Endothelial cell of umbilical vein (primary cell): ENCODE measurements around the gene XRCC4. TPM values are rescaled to one million over a fixed set of nuclear protein-coding genes. Genes with fewer than 3 reads are reported as not detected.

ENCODE experiments used
- BruUV-seq: library from RNA; stranded (reverse); fragments of 400-500 nt; replicated peaks from 2 replicates; lab custom pipeline; 2021; lab: Mats Ljungman, UMichigan
- CTCF ChIA-PET: fragments of 300-600, 350-600 bp; sonication (Branson Sonifier 250); formaldehyde crosslinking; loops from one replicate; lab custom pipeline; 2021; ENCODE audit warnings: antibody characterized with exemption, inconsistent platforms; lab: Charles Lee
- POLR2A ChIA-PET: fragments of 300-600, 350-600 bp; sonication (Branson Sonifier 250); formaldehyde crosslinking; loops from one replicate; lab custom pipeline; 2021; ENCODE audit warnings: antibody characterized with exemption, inconsistent platforms; lab: Charles Lee
- DNase-seq: peaks from one replicate; pipeline ENCODE4 v3.0.0-alpha.2; 2011; ENCODE audit warnings: low read depth, low spot score
- FAIRE-seq: peaks from 2 replicates; lab custom pipeline; 2011; peaks lifted over from hg19 to GRCh38; lab: Jason Lieb, UNC
- H2AFZ ChIP-seq: 2 replicates; pipeline ENCODE4 v1.6.0; 2012; ENCODE audit warnings: low read depth, low read length, control low read depth, inconsistent platforms
- H3K27ac ChIP-seq: 2 replicates; pipeline ENCODE4 v1.5.1; 2011; ENCODE audit warnings: low read depth, mild to moderate bottlenecking, control low read depth, low read length, moderate library complexity; ENCODE audit not compliant: insufficient read depth
- H3K27me3 ChIP-seq, 2 experiments: 2 replicates each; pipeline versions ENCODE4 v1.6.0 to v1.6.1; 2011; ENCODE audit warnings: low read length in 2 of 2, mixed read lengths in 1 of 2; ENCODE audit not compliant: control insufficient read depth in 2 of 2, insufficient read depth in 2 of 2
- H3K36me3 ChIP-seq, 2 experiments: 2 replicates in 1 of 2; 3 replicates in 1 of 2; pipeline ENCODE4 v1.5.1; 2011; ENCODE audit warnings: low read length in 2 of 2, mild to moderate bottlenecking in 1 of 2, moderate library complexity in 1 of 2; ENCODE audit not compliant: control insufficient read depth in 2 of 2, insufficient read depth in 2 of 2; ENCODE audit errors: extremely low read depth in 1 of 2
- H3K4me1 ChIP-seq: 3 replicates; pipeline ENCODE4 v1.5.1; 2011; ENCODE audit warnings: mild to moderate bottlenecking, low read length; ENCODE audit not compliant: control insufficient read depth, insufficient read depth; ENCODE audit errors: extremely low read depth
- H3K4me2 ChIP-seq: 2 replicates; pipeline ENCODE4 v1.6.1; 2011; ENCODE audit warnings: low read length, control low read depth, mixed read lengths; ENCODE audit not compliant: insufficient read depth
- H3K4me3 ChIP-seq, 3 experiments: fragments of 200-600 bp in 1 of 3; sonication (generic), shearing (Covaris generic) in 1 of 3; replicated peaks in 1 of 3; 2 replicates each; pipeline ENCODE4 v1.5.1; 2011 to 2016; ENCODE audit warnings: control low read depth in 3 of 3, low read length in 3 of 3, mild to moderate bottlenecking in 2 of 3, inconsistent platforms in 1 of 3, low read depth in 1 of 3, moderate library complexity in 1 of 3; ENCODE audit not compliant: insufficient read depth in 1 of 3
- H3K79me2 ChIP-seq: 2 replicates; pipeline ENCODE4 v1.6.0; 2012; ENCODE audit warnings: low read length, inconsistent platforms; ENCODE audit not compliant: control insufficient read depth, insufficient read depth
- H3K9ac ChIP-seq: replicated peaks from 2 replicates; pipeline ENCODE3; 2011; ENCODE audit warnings: low read length, control low read depth; ENCODE audit not compliant: insufficient read depth; ENCODE audit errors: extremely low read depth
- H3K9me1 ChIP-seq: replicated peaks from 3 replicates; pipeline ENCODE4 v1.6.0; 2011; ENCODE audit warnings: mild to moderate bottlenecking, low read length; ENCODE audit not compliant: control insufficient read depth, insufficient read depth; ENCODE audit errors: extremely low read depth
- H3K9me3 ChIP-seq: replicated peaks from 2 replicates; pipeline ENCODE4 v1.5.1; 2012; ENCODE audit warnings: low read length, inconsistent platforms; ENCODE audit not compliant: control insufficient read depth, insufficient read depth
- H4K20me1 ChIP-seq: replicated peaks from 2 replicates; pipeline ENCODE3; 2011; ENCODE audit warnings: mild to moderate bottlenecking, low read length; ENCODE audit not compliant: control insufficient read depth, insufficient read depth; ENCODE audit errors: extremely low read depth
- EZH2 ChIP-seq: IDR thresholded peaks from 2 replicates; pipeline ENCODE4 v1.6.1; 2012; ENCODE audit warnings: borderline replicate concordance, low read depth, mild to moderate bottlenecking, moderate library complexity, low read length, inconsistent platforms; ENCODE audit not compliant: severe bottlenecking
- FOS ChIP-seq: IDR thresholded peaks from 2 replicates; pipeline ENCODE4 v1.6.1; 2011; ENCODE audit warnings: mild to moderate bottlenecking, low read length, moderate library complexity, borderline replicate concordance; ENCODE audit not compliant: insufficient read depth
- GATA2 ChIP-seq: IDR thresholded peaks from 2 replicates; pipeline ENCODE4 v1.7.0; 2011; ENCODE audit warnings: low read depth, mild to moderate bottlenecking, moderate library complexity, mixed read lengths, low read length; ENCODE audit not compliant: insufficient read length, insufficient read depth
- JUN ChIP-seq: IDR thresholded peaks from 2 replicates; pipeline ENCODE4 v1.6.1; 2011; ENCODE audit warnings: borderline replicate concordance, low read depth; ENCODE audit not compliant: insufficient read length, insufficient read depth
- MYC ChIP-seq: IDR thresholded peaks from one replicate; pipeline ENCODE4 v1.6.1; 2011; ENCODE audit warnings: mild to moderate bottlenecking, low read depth, low read length
- POLR2A ChIP-seq: IDR thresholded peaks from 2 replicates; pipeline ENCODE4 v1.6.1; 2012; ENCODE audit warnings: low read depth, mild to moderate bottlenecking, control low read depth, low read length
- POLR2AphosphoS5 ChIP-seq: IDR thresholded peaks from 2 replicates; pipeline ENCODE4 v1.6.1; 2012; ENCODE audit warnings: low read depth, mild to moderate bottlenecking, control low read depth, low read length, moderate library complexity; ENCODE audit not compliant: insufficient read depth
- dilution Hi-C: fragments of 300-500 bp; cut with MboI; formaldehyde crosslinking; loops from one replicate; pipeline ENCODE4 v1.15.0; 2019; ENCODE audit warnings: low sequenced_read_pairs; ENCODE audit not compliant: extremely low pct_ligation_motif_present
- intact Hi-C: fragments of 100-400 bp; cut with micrococcal nuclease; formaldehyde crosslinking; loops from one replicate; pipeline ENCODE4 v1.10.0; 2022
- polyA plus RNA-seq, 4 experiments: library from polyadenylated mRNA; depleted of rRNA in 3 of 4; stranded (reverse) in 3 of 4; unstranded in 1 of 4; fragments of >200 nt; gene quantifications; 2 replicates each; pipeline versions ENCODE4 v1.2.1 to v1.2.3, GENCODE V29; 2011 to 2012; ENCODE audit warnings: missing spikeins in 1 of 4
- total RNA-seq: library from RNA; stranded (reverse); gene quantifications from 2 replicates; pipeline ENCODE4 v1.2.3, GENCODE V29; 2021
- TF ChIP-seq, protein P1 (sequence below), 2 donors: IDR thresholded peaks; 1 replicate in 1 of 2; 2 replicates in 1 of 2; pipeline ENCODE4 v1.5.1; 2011; ENCODE audit warnings: low read length in 2 of 2, mild to moderate bottlenecking in 2 of 2, moderate library complexity in 2 of 2, control low read depth in 1 of 2, inconsistent platforms in 1 of 2, low read depth in 1 of 2; ENCODE audit not compliant: insufficient read depth in 1 of 2; ENCODE audit errors: extremely low read depth in 1 of 2
- TF ChIP-seq, protein P2 (sequence below): IDR thresholded peaks from 2 replicates; pipeline ENCODE4 v1.6.1; 2011; ENCODE audit not compliant: insufficient read depth, insufficient read length

Gene XRCC4
- total and polyA plus RNA-seq, 2 donors (not counting 3 experiments of a cell fraction or from before 2014, with no cell fraction given), result 1.3 to 7.7 TPM

DNA sequence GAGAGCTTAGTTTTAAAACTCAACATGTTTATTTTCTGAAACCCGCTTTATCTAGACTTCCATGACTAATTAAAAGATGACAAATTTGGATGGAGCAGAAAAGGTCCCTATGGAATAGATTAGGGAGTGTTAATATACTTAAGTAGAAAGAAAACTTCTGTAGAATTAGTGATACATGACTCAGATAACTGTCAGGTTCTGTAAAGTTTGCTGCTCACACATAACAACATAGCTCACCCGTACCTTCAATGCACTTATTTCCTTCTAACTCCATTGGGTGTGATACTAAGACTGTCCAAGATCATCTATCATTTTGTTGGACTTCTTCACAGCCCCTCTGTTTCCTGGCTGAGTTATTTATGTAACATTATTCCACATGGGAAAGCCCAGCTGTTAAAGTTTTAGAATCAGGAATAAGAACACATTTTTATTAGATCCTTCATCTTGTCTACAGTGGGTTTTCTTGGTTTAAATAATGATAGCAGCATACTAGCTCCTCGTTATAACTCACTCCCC lies 27.9 kb upstream of the XRCC4 start:
- Histone ChIP-seq H3K9ac (no peak overlapping the region), H3K4me2 (no peak overlapping the region), H3K4me3 (no peak overlapping the region), H3K4me1 (no peaks in the 10 kb centered on the region), H3K9me1 (no peaks in the 10 kb centered on the region), H3K27me3 (no peaks in the 10 kb centered on the region), H3K36me3 (no peaks in the 10 kb centered on the region), H4K20me1 (no peaks in the 10 kb centered on the region), H2AFZ (no peak overlapping the region), H3K79me2 (no peaks in the 10 kb centered on the region), H3K9me3 (no peaks in the 10 kb centered on the region), H3K27ac (no peak overlapping the region)
- DNase-seq (no peak), FAIRE-seq (no peak)
- CTCF ChIA-PET, result interaction anchor here (1.4 to 1.8 kb wide), 2 partner anchors 10 to 424 kb away, joined by 3 to 8 read pairs; no protein-coding TSS in a partner anchor
- POLR2A ChIA-PET, result no interaction called here
- intact Hi-C loops (no loop called here), dilution Hi-C loops (no loop called here)
- TF ChIP-seq POLR2A (no peak), POLR2AphosphoS5 (no peak)
- TF ChIP-seq, protein P1, sequence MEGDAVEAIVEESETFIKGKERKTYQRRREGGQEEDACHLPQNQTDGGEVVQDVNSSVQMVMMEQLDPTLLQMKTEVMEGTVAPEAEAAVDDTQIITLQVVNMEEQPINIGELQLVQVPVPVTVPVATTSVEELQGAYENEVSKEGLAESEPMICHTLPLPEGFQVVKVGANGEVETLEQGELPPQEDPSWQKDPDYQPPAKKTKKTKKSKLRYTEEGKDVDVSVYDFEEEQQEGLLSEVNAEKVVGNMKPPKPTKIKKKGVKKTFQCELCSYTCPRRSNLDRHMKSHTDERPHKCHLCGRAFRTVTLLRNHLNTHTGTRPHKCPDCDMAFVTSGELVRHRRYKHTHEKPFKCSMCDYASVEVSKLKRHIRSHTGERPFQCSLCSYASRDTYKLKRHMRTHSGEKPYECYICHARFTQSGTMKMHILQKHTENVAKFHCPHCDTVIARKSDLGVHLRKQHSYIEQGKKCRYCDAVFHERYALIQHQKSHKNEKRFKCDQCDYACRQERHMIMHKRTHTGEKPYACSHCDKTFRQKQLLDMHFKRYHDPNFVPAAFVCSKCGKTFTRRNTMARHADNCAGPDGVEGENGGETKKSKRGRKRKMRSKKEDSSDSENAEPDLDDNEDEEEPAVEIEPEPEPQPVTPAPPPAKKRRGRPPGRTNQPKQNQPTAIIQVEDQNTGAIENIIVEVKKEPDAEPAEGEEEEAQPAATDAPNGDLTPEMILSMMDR (IDR thresholded peaks at IDR 0.05; ENCODE audit: extremely low read depth in 1 of 2, insufficient read depth in 1 of 2, low read depth in 1 of 2, low read length in 2 of 2), result no peak
- BruUV-seq, result no TSS peak

DNA sequence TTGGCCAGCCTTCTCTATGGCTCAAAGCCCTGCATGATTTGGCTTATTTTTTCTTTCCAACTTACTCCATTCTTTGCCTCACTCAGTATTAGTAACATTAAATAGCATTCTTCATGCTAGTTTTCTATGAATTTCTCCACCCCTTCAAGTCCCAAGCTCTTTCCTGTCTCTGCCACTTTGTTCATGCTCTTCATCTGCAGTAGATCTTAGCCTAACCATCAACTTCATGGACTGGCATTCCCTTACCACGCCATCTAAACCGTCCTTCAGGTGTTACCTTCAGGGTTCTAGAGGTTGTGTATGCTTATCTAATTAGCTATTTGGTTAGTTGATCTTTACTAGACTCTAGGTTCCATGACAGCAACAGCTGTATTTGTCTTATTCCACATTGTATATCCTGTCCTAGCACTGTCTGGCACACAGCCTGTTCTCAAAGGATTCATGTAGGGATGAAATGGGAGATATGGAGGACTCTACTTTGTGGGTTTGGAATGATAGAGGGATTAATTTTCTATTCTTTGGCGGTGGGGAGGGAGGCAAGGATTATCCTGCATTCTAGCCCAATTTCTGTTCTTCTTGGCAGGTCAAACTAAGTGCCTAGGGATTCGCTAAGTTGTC lies 26.5 kb upstream of the XRCC4 start:
- DNase-seq (no peak), FAIRE-seq (no peak)
- no peak overlapping the region for H2AFZ ChIP-seq
- H3K9ac ChIP-seq, result no peak overlapping the region
- no peaks in the 10 kb centered on the region for H3K9me3 ChIP-seq
- H3K4me1 ChIP-seq, result no peaks in the 10 kb centered on the region
- no peaks in the 10 kb centered on the region for H4K20me1 ChIP-seq
- no peak overlapping the region for H3K4me2 ChIP-seq
- dilution Hi-C loops, result no loop called here
- ChIA-PET CTCF (no interaction called here), POLR2A (no interaction called here)
- BruUV-seq, result no TSS peak
- no peaks in the 10 kb centered on the region for H3K79me2 ChIP-seq
- no peaks in the 10 kb centered on the region for H3K36me3 ChIP-seq
- no peak overlapping the region for H3K4me3 ChIP-seq
- H3K27ac ChIP-seq, result no peak overlapping the region
- TF ChIP-seq FOS (no peak), POLR2AphosphoS5 (no peak), POLR2A (no peak), EZH2 (no peak), MYC (no peak), JUN (no peak), GATA2 (no peak)
- TF ChIP-seq, protein P2, sequence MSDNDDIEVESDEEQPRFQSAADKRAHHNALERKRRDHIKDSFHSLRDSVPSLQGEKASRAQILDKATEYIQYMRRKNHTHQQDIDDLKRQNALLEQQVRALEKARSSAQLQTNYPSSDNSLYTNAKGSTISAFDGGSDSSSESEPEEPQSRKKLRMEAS, result no peak
- TF ChIP-seq, protein P1 (IDR thresholded peaks at IDR 0.05; ENCODE audit: extremely low read depth in 1 of 2, insufficient read depth in 1 of 2, low read depth in 1 of 2, low read length in 2 of 2), result no peak
- H3K9me1 ChIP-seq, result no peaks in the 10 kb centered on the region
- no peaks in the 10 kb centered on the region for H3K27me3 ChIP-seq
- intact Hi-C loops, result no loop called here
